ENCODE data around the gene OR51A4.
"Not testable (repeated sequence)": the region's sequence is repeated elsewhere in the genome, so short reads cannot be mapped to it uniquely, and the experiment has no call there.

OR51A4 gene

GRCh38 chr11:4962816-4963215 lies 15.4 kb upstream of the OR51A4 start:
- no peak for DNase-seq (ENCODE audit: extremely low read depth, low read depth)
- TF ChIP-seq, protein P1, sequence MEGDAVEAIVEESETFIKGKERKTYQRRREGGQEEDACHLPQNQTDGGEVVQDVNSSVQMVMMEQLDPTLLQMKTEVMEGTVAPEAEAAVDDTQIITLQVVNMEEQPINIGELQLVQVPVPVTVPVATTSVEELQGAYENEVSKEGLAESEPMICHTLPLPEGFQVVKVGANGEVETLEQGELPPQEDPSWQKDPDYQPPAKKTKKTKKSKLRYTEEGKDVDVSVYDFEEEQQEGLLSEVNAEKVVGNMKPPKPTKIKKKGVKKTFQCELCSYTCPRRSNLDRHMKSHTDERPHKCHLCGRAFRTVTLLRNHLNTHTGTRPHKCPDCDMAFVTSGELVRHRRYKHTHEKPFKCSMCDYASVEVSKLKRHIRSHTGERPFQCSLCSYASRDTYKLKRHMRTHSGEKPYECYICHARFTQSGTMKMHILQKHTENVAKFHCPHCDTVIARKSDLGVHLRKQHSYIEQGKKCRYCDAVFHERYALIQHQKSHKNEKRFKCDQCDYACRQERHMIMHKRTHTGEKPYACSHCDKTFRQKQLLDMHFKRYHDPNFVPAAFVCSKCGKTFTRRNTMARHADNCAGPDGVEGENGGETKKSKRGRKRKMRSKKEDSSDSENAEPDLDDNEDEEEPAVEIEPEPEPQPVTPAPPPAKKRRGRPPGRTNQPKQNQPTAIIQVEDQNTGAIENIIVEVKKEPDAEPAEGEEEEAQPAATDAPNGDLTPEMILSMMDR (IDR thresholded peaks at IDR 0.05; ENCODE audit: low read depth, low read length), result no peak

GRCh38 chr11:4960877-4961276 lies 13.5 kb upstream of the OR51A4 start:
- TF ChIP-seq, protein P1 (IDR thresholded peaks at IDR 0.05; ENCODE audit: low read depth, low read length), result no peak
- DNase-seq (ENCODE audit: extremely low read depth, low read depth), result no peak

GRCh38 chr11:4957396-4957795 lies 10.0 kb upstream of the OR51A4 start:
- TF ChIP-seq, protein P1 (IDR thresholded peaks at IDR 0.05; ENCODE audit: low read depth, low read length), result no peak

DNA sequence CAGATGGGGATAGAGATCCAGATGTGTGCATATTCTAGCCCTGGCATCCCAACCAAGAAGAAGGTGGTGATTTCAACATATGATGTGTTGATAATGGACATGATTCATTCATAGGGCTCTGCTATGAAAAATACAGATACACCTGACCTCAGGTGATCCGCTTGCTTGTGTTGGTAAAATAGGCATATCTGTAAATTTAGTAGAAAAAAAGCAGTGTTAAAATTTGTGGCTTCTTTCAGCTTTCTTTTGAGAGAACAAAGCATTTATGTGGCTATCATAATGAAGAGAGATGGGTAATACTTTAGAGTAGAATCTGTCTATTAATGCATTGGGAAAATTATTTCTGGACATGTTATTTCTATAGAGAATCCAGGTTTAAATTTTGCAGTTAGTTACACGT lies 8.2 kb upstream of the OR51A4 start, which contains the start of gene OR51A2:
TSS of gene OR51A2 (minus strand) at position 101 of the 400 bp plus-strand sequence. CDS start at position 101, 0 bp downstream.
- not testable (repeated sequence) for DNase-seq (ENCODE audit: extremely low read depth, low read depth)

More at GRCh38 chr11:4957396-4957795, 10.0 kb upstream of the OR51A4 start:
- no peak for DNase-seq (ENCODE audit: extremely low read depth, low read depth)

DNA sequence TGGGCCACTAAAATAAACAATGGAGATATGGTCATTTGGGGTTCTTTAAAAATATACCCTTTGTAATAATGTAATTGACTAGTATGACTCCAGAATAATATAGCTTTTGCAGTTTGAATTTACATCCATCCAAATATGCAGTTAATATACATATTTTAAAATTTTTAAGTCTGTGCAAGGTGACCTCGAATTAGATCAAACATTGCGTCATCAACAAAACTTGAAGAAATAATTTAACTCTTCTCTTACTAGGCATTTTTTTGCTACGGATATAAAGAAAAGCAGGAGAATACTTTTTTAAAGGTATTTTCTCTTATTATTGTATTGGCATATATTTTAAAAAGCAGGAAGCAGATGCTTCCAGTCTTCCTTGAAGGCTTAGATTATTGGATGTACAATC lies 10.7 kb downstream of the OR51A4 start:
- DNase-seq (ENCODE audit: extremely low read depth, low read depth), result no peak
- TF ChIP-seq, protein P1 (IDR thresholded peaks at IDR 0.05; ENCODE audit: low read depth, low read length), result no peak

DNA sequence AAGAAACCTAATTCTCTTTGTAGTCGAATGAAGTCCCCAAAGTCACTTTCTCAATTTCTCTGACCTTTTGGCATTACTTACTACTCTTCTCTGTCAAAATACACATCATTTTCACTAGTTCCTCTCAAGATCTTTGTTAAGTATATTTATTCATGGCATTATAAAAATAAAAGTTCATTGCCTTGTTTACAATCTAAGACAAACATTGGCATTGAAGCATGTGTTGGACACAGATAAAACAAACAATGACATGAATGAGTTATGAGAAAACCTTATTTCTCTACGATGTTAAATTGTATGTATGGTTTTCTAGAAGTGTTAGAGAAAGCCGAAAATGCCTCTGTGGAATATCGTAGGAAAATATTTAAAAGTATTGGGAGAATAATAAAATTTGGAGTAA lies 14.7 kb downstream of the OR51A4 start:
- no peak for DNase-seq (ENCODE audit: extremely low read depth, low read depth)
- TF ChIP-seq, protein P1 (IDR thresholded peaks at IDR 0.05; ENCODE audit: low read depth, low read length), result no peak

DNA sequence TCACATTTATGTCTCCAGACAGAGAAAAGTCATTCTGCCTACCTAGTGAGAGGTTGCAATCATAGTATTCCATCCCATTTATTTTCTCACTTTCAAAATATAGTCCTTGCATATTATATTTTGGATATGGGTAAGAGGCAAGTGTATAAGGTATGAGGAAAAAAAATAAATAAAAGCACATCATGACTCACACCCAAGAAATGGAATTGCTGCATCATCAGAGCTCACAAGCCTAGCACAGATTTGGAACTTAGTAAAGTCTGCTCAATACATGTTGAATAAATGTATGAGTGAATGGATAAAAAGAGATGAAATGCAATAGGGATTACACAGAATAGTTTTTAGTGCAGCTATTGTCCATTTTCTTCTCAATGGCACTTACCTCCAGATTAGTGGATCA lies 20.8 kb downstream of the OR51A4 start:
- TF ChIP-seq, protein P1 (IDR thresholded peaks at IDR 0.05; ENCODE audit: low read depth, low read length), result no peak
- no peak for DNase-seq (ENCODE audit: extremely low read depth, low read depth)

GRCh38 chr11:4924239-4924638 lies 23.2 kb downstream of the OR51A4 start, which contains the start of gene OR51G1:
OR51G1 (minus strand) TSS chr11:4924339; CDS start chr11:4924339, 0 bp downstream.
- TF ChIP-seq, protein P1 (IDR thresholded peaks at IDR 0.05; ENCODE audit: low read depth, low read length), result no peak
- no peak for DNase-seq (ENCODE audit: extremely low read depth, low read depth)

Measured in AG09319 (cell line).